Measurements from ENCODE around the gene PDIA6.

- TF ChIP-seq, protein P1, sequence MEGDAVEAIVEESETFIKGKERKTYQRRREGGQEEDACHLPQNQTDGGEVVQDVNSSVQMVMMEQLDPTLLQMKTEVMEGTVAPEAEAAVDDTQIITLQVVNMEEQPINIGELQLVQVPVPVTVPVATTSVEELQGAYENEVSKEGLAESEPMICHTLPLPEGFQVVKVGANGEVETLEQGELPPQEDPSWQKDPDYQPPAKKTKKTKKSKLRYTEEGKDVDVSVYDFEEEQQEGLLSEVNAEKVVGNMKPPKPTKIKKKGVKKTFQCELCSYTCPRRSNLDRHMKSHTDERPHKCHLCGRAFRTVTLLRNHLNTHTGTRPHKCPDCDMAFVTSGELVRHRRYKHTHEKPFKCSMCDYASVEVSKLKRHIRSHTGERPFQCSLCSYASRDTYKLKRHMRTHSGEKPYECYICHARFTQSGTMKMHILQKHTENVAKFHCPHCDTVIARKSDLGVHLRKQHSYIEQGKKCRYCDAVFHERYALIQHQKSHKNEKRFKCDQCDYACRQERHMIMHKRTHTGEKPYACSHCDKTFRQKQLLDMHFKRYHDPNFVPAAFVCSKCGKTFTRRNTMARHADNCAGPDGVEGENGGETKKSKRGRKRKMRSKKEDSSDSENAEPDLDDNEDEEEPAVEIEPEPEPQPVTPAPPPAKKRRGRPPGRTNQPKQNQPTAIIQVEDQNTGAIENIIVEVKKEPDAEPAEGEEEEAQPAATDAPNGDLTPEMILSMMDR (IDR thresholded peaks at IDR 0.05) = no peak
- TF ChIP-seq POLR2A (IDR thresholded peaks at IDR 0.05) = no peak
Observed at GRCh38 chr2:10859278-10859677, 46.7 kb upstream of the PDIA6 start.

Data from Peyer's patch (tissue), 4 donors.